NOMO-1 treated with DMSO at 0.1 percent for 48 hours (cell line): ENCODE measurements around the gene RHBG.
"Not testable (repeated sequence)": the region's sequence is repeated elsewhere in the genome, so short reads cannot be mapped to it uniquely, and the experiment has no call there.

Experiments
- DNase-seq: peaks from one replicate; lab custom pipeline; 2025; ENCODE audit not compliant: unreplicated experiment; lab: John Stamatoyannopoulos, UW

RHBG gene

GRCh38 chr1:156360534-156360933 lies 8.5 kb upstream of the RHBG start:
- no peak for DNase-seq

GRCh38 chr1:156365754-156366153 lies 3.3 kb upstream of the RHBG start:
- DNase-seq = no peak

- DNase-seq = no peak
Observed at GRCh38 chr1:156366378-156367166, 2.4 kb upstream of the RHBG start.

GRCh38 chr1:156367383-156368156 lies 1.4 kb upstream of the RHBG start:
- DNase-seq = no peak

GRCh38 chr1:156368157-156368658 lies 803 bp upstream of the RHBG start:
- no peak for DNase-seq

GRCh38 chr1:156369685-156370286 lies 775 bp downstream of the RHBG start:
- DNase-seq = not testable (repeated sequence)

GRCh38 chr1:156371553-156372264 lies 2.7 kb downstream of the RHBG start:
- peak; percentile 54 for DNase-seq

GRCh38 chr1:156372265-156372586 lies 3.2 kb downstream of the RHBG start:
- no peak for DNase-seq

- no peak for DNase-seq
Observed at GRCh38 chr1:156372876-156373275, 3.9 kb downstream of the RHBG start.

GRCh38 chr1:156373546-156373945 lies 4.5 kb downstream of the RHBG start:
- DNase-seq = no peak

- peak; percentile 69 for DNase-seq
Observed at GRCh38 chr1:156376146-156376545, 7.1 kb downstream of the RHBG start.

- DNase-seq = peak; percentile 30
Observed at GRCh38 chr1:156376958-156377919, 8.2 kb downstream of the RHBG start.

- DNase-seq = no peak
Observed at GRCh38 chr1:156378557-156378956, 9.5 kb downstream of the RHBG start.

- no peak for DNase-seq
Observed at GRCh38 chr1:156379420-156380165, 10.6 kb downstream of the RHBG start.

GRCh38 chr1:156382561-156382960 lies 13.6 kb downstream of the RHBG start:
- no peak for DNase-seq

- DNase-seq = peak; percentile 29
Observed at GRCh38 chr1:156383023-156383422, 14.0 kb downstream of the RHBG start.

GRCh38 chr1:156384007-156384406 lies 15.0 kb downstream of the RHBG start:
- peak; percentile 44 for DNase-seq

GRCh38 chr1:156384658-156385057 lies 15.6 kb downstream of the RHBG start:
- DNase-seq = no peak

- peak; percentile 60 for DNase-seq
Observed at GRCh38 chr1:156385534-156386031, 16.6 kb downstream of the RHBG start.
